HCT116 (cell line): Measurements from ENCODE around the gene INSRR.

ENCODE experiments used
- CTCF ChIP-seq, 3 experiments: fragments of 200-600 bp in 1 of 3; sonication (generic) in 1 of 3; IDR thresholded peaks in 2 of 3; conservative IDR thresholded peaks in 1 of 3; 2 replicates each; pipeline ENCODE4 v1.5.1; 2012 to 2017; ENCODE audit warnings: low read depth in 2 of 3, low read length in 2 of 3, antibody characterized with exemption in 1 of 3, borderline replicate concordance in 1 of 3, control low read depth in 1 of 3, mild to moderate bottlenecking in 1 of 3, mixed read lengths in 1 of 3, mixed run types in 1 of 3, moderate library complexity in 1 of 3; ENCODE audit not compliant: insufficient read depth in 1 of 3
- EGR1 ChIP-seq: IDR thresholded peaks from 2 replicates; pipeline ENCODE4 v1.6.1; 2012; ENCODE audit warnings: low read depth
- ELF1 ChIP-seq: IDR thresholded peaks from 2 replicates; pipeline ENCODE4 v1.6.1; 2012; ENCODE audit warnings: low read depth, borderline replicate concordance
- EZH2 ChIP-seq: fragments of 200-600 bp; sonication (generic); IDR thresholded peaks from 2 replicates; pipeline ENCODE4 v1.6.1; 2017; ENCODE audit warnings: antibody characterized with exemption, mixed run types
- EZH2phosphoT487 ChIP-seq: fragments of 200-600 bp; IDR thresholded peaks from 2 replicates; pipeline ENCODE4 v1.6.1; 2018; ENCODE audit warnings: antibody characterized with exemption, borderline replicate concordance
- JUND ChIP-seq: IDR thresholded peaks from 2 replicates; pipeline ENCODE4 v1.6.1; 2012
- POLR2A ChIP-seq: IDR thresholded peaks from 2 replicates; pipeline ENCODE4 v1.7.0; 2011; ENCODE audit warnings: borderline replicate concordance; ENCODE audit not compliant: insufficient read depth, insufficient read length; ENCODE audit errors: extremely low read depth
- POLR2AphosphoS5 ChIP-seq: IDR thresholded peaks from 2 replicates; pipeline ENCODE4 v1.6.1; 2011; ENCODE audit warnings: mild to moderate bottlenecking, low read depth, low read length, moderate library complexity
- RAD21 ChIP-seq: IDR thresholded peaks from 2 replicates; pipeline ENCODE4 v1.6.1; 2012; ENCODE audit warnings: low read depth, mild to moderate bottlenecking
- REST ChIP-seq: IDR thresholded peaks from 2 replicates; pipeline ENCODE4 v1.6.1; 2012; ENCODE audit warnings: low read depth
- YY1 ChIP-seq: IDR thresholded peaks from 2 replicates; pipeline ENCODE4 v1.6.1; 2011; ENCODE audit warnings: low read length, low read depth, moderate library complexity, mild to moderate bottlenecking; ENCODE audit not compliant: insufficient replicate concordance; ENCODE audit errors: extremely low read depth
- TF ChIP-seq, protein P1 (sequence below): IDR thresholded peaks from 2 replicates; pipeline ENCODE4 v1.6.1; 2012

DNA sequence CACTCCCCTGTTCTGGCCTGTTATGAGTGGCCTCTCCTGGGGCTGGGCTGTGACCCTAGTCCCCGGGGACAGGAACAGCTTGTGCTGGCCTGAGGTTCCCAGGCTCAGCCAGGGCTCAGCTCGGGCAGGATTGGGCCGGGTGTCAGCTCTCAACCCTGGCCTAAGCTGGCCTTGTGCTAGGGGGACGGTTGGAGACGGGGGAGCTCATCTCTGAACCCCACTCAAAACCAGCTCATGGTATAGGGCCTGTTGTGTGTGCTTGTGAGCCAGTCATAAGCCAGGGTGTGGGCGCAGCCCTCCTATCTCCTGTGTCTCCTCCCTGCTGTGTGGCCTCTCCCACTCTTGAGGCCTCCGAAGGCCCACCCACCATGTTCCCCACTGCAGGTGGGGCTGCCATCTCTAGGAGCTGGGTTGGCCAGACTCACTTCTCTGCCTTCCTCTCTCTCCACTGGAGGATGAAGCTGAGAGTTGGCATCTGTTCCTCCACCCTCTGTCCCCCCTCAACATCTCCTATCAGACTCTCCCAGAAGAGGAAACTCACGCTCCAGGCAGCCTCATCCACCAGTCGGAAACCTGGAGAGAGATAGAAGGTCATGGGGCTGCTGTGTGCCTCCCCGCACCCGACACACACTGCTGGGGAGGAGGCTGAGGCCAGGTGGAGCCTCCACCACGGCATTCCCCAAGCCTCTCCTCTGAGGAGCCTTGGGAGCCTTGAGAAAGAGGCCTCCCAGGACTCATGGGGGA lies 36.0 kb upstream of the INSRR start:
- TF ChIP-seq EGR1, result no peak
- no peak for TF ChIP-seq CTCF (IDR thresholded peaks at IDR 0.05 in 2 of 3, conservative IDR thresholded peaks at IDR 0.05 in 1 of 3; ENCODE audit: borderline replicate concordance in 1 of 3, insufficient read depth in 1 of 3, low read depth in 2 of 3, low read length in 2 of 3)
- no peak for TF ChIP-seq EZH2phosphoT487
- no peak for TF ChIP-seq POLR2A
- TF ChIP-seq YY1, result no peak
- no peak for TF ChIP-seq EZH2
- no peak for TF ChIP-seq REST
- TF ChIP-seq JUND, result no peak
- TF ChIP-seq, protein P1, sequence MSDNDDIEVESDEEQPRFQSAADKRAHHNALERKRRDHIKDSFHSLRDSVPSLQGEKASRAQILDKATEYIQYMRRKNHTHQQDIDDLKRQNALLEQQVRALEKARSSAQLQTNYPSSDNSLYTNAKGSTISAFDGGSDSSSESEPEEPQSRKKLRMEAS, result no peak
- no peak for TF ChIP-seq POLR2AphosphoS5
- TF ChIP-seq RAD21, result no peak
- TF ChIP-seq ELF1, result no peak
